Measurements from ENCODE around the gene EPHA4. TPM values are rescaled to one million over a fixed set of nuclear protein-coding genes. Genes with fewer than 3 reads are reported as not detected.

The EPHA4 gene
- 4.9 TPM for polyA plus RNA-seq
- long read RNA-seq, donor 1, partial matches to known transcripts, result 0 of 1 reads
- long read RNA-seq, donor 1, other reads (novel, unspliced or antisense), result 0 of 1 reads
- long read RNA-seq, donor 2, partial matches to known transcripts, result 0 of 2 reads
- long read RNA-seq, donor 2, other reads (novel, unspliced or antisense), result 0 of 2 reads
- long read RNA-seq, donor 3, result 0 reads
- long read RNA-seq, donor 4, partial matches to known transcripts, result 0 of 1 reads
- long read RNA-seq, donor 4, other reads (novel, unspliced or antisense), result 0 of 1 reads
- long read RNA-seq, donor 5, partial matches to known transcripts, result 0 of 2 reads
- long read RNA-seq, donor 5, other reads (novel, unspliced or antisense), result 0 of 2 reads
- long read RNA-seq, donor 6, result 0 reads
- long read RNA-seq, donor 7, partial matches to known transcripts, result 0 of 1 reads
- long read RNA-seq, donor 7, other reads (novel, unspliced or antisense), result 0 of 1 reads
- long read RNA-seq, donor 8, partial matches to known transcripts, result 0 of 2 reads
- long read RNA-seq, donor 8, other reads (novel, unspliced or antisense), result 0 of 2 reads
- long read RNA-seq, donor 9, result 0 reads
- long read RNA-seq, donor 10, partial matches to known transcripts, result 0 of 1 reads
- long read RNA-seq, donor 10, other reads (novel, unspliced or antisense), result 0 of 1 reads
- long read RNA-seq, donor 11, result 0 reads

DNA sequence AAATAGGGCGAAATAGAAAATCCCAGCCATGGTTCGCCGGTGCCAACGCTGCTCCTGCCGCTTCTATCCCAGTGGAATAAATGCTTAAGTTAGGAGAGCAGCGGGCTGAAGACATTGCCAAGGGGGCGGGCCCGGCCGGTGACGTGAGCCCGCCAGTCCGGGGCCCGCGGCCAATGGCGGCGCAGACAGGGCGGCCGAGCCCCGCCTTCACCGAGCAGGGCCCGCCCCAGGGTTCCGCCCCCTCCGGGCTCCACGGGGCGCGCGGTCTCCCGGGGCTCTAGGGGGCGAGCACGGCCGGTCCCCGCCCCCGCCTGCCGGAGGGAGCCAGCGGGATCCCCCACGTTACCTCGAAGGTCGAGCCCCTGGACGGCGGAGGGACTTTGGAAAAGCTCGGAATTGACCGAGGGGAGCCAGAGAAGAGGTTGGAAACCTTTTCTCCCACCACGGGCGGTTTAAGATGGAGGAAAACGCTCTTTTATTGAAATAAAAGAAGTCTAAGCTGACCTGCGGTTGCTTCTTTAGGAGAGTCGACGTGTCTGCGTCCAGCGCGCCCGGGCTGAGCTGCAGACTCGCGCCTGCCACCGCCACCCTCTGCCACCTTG, at the start of gene EPHA4:
TSS of gene EPHA4 (minus strand) at position 86 of the 602 bp plus-strand sequence. CDS start at position 30, 56 bp downstream.
- Histone ChIP-seq H3K27ac (ENCODE audit: low read length) (peak within 1 kb of the TSS; percentile 54), H3K4me1 (ENCODE audit: control insufficient read depth, insufficient read depth, low read length) (peaks cover 8% of the 10 kb centered on the region), H3K9me3 (ENCODE audit: control insufficient read depth, low read depth, low read length) (peaks cover 4% of the 10 kb centered on the region), H3K36me3 (ENCODE audit: control insufficient read depth, insufficient read depth, low read length) (no peaks in the 10 kb centered on the region), H3K4me3 (ENCODE audit: low read length) (peak within 1 kb of the TSS; percentile 61), H3K27me3 (ENCODE audit: control insufficient read depth, insufficient read depth, low read length) (peaks cover 48% of the 10 kb centered on the region)
- no CpG with 5 or more reads among the region's 55 CpGs for WGBS (ENCODE audit: insufficient coverage, low lambda C conversion rate)
- DNase-seq, result peak; percentile 88 to 91

DNA sequence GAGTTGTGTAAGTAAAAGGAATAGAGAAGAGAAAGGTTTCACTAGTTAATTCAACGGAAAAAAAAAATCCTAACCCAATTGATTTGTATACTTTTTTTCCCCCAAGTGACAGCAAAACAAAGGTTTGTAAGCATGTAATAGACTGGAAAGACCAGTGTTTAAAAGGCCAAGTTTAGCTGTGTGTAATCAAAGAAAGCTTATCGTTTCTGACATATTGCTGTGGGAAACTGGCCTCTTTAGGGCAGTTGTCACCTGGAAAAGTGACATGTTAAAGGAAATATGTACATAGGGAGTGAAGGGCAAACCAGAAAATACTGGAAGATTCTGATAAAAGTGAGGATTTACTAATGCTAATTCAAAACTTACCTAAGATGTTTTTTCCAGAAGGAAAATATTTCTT, 45.9 kb upstream of the EPHA4 start:
- H3K4me1 ChIP-seq (ENCODE audit: control insufficient read depth, insufficient read depth, low read length), result no peaks in the 10 kb centered on the region
- no peak overlapping the region for H3K27ac ChIP-seq (ENCODE audit: low read length)
- H3K9me3 ChIP-seq (ENCODE audit: control insufficient read depth, low read depth, low read length), result no peaks in the 10 kb centered on the region
- DNase-seq, result peak; percentile 11 to 71
- H3K4me3 ChIP-seq (ENCODE audit: low read length), result no peak overlapping the region
- no peaks in the 10 kb centered on the region for H3K27me3 ChIP-seq (ENCODE audit: control insufficient read depth, insufficient read depth, low read length)
- WGBS (ENCODE audit: insufficient coverage, low lambda C conversion rate), result no CpG with 5 or more reads among the region's 2 CpGs
- H3K36me3 ChIP-seq (ENCODE audit: control insufficient read depth, insufficient read depth, low read length), result no peaks in the 10 kb centered on the region

DNA sequence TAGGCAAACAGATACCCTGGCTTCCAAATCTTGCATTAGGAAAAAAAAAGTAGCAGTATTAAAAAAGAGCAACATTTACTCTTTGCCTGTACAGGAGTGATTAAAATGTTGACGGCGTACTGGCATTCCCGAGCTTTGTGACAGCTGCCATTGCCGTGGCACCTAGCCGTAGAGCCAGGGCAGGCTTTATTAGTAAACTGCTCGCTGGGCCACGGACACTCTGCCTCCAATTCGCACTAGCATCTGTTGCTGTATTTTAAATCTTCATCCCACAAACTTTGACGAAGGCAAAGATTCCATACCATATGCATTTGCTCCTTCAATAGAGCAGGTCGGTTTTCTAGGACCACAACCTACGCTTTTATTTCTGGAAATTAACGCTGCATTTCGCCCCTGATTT, 44.5 kb upstream of the EPHA4 start:
- no peak overlapping the region for H3K4me3 ChIP-seq (ENCODE audit: low read length)
- no peak overlapping the region for H3K27ac ChIP-seq (ENCODE audit: low read length)
- no peaks in the 10 kb centered on the region for H3K27me3 ChIP-seq (ENCODE audit: control insufficient read depth, insufficient read depth, low read length)
- WGBS (ENCODE audit: insufficient coverage, low lambda C conversion rate), result 95% methylated on average over 4 of the region's 13 CpGs
- no peaks in the 10 kb centered on the region for H3K9me3 ChIP-seq (ENCODE audit: control insufficient read depth, low read depth, low read length)
- H3K36me3 ChIP-seq (ENCODE audit: control insufficient read depth, insufficient read depth, low read length), result no peaks in the 10 kb centered on the region
- H3K4me1 ChIP-seq (ENCODE audit: control insufficient read depth, insufficient read depth, low read length), result no peaks in the 10 kb centered on the region
- DNase-seq, result no peak

DNA sequence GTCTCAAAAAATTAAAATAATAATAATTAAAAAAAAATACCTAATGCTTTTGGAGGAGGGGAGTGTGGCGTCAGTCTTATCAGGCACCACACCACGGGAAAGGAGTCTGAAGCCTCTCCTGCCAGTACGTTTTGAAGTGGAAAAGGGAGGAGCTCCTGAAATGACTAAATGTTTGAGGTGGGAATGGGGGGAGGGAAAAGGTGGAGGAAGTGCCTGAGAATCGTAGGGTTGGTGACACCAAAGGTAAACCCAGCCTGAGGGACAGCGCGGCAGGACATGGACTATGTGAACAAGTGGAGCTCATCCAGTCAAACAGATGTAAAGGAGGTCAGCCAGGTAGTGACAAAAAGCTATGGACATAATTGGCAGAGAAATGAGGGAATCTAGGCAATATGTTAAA, 42.2 kb upstream of the EPHA4 start:
- Histone ChIP-seq H3K4me1 (ENCODE audit: control insufficient read depth, insufficient read depth, low read length) (no peaks in the 10 kb centered on the region), H3K4me3 (ENCODE audit: low read length) (no peak overlapping the region), H3K27ac (ENCODE audit: low read length) (no peak overlapping the region), H3K9me3 (ENCODE audit: control insufficient read depth, low read depth, low read length) (no peaks in the 10 kb centered on the region), H3K36me3 (ENCODE audit: control insufficient read depth, insufficient read depth, low read length) (no peaks in the 10 kb centered on the region), H3K27me3 (ENCODE audit: control insufficient read depth, insufficient read depth, low read length) (no peaks in the 10 kb centered on the region)
- 29% methylated on average over 2 of the region's 6 CpGs for WGBS (ENCODE audit: insufficient coverage, low lambda C conversion rate)
- no peak for DNase-seq

DNA sequence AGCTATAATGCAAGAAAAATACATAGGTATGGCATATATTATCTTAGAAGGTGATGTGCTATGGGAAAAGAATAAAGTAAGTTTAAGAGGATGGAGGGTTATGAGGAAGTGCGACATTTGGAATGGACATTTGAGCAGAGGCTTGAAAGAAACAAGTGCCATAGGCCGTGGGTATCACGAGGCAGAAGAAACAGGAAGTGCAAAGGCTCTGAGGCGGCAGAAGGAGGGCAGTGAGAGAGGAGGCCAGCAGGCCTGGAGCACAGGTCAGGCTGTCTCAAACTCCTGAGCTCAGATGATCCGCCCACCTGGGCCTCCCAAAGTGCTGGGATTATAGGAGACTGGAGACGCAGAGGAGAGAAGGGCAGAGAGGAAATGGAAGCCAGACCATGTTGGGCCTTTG, 40.7 kb upstream of the EPHA4 start:
- Histone ChIP-seq H3K4me3 (ENCODE audit: low read length) (no peak overlapping the region), H3K4me1 (ENCODE audit: control insufficient read depth, insufficient read depth, low read length) (no peaks in the 10 kb centered on the region), H3K27me3 (ENCODE audit: control insufficient read depth, insufficient read depth, low read length) (no peaks in the 10 kb centered on the region), H3K9me3 (ENCODE audit: control insufficient read depth, low read depth, low read length) (no peaks in the 10 kb centered on the region), H3K27ac (ENCODE audit: low read length) (no peak overlapping the region), H3K36me3 (ENCODE audit: control insufficient read depth, insufficient read depth, low read length) (no peaks in the 10 kb centered on the region)
- 93% methylated on average over 3 of the region's 6 CpGs for WGBS (ENCODE audit: insufficient coverage, low lambda C conversion rate)
- no peak for DNase-seq

DNA sequence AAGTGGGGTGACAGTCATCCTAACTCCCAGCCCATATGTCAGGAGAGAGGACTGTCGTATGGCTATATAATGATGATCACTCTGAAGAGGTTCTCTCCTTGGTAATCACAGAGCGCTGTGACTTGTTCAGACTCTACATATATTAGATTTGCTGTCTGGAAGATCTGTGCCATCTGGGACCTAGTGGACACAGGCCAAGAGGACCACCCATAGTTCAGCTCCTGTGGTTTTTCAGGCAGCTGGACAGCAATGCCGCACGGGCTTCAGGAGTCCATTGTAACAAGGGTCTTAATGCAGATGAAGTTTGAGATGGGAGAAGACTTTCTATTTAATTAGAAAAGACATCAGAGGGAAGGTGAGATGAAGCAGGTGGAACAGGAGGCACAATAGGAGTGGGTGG, 40.1 kb upstream of the EPHA4 start:
- no peaks in the 10 kb centered on the region for H3K9me3 ChIP-seq (ENCODE audit: control insufficient read depth, low read depth, low read length)
- no peaks in the 10 kb centered on the region for H3K4me1 ChIP-seq (ENCODE audit: control insufficient read depth, insufficient read depth, low read length)
- no peaks in the 10 kb centered on the region for H3K36me3 ChIP-seq (ENCODE audit: control insufficient read depth, insufficient read depth, low read length)
- WGBS (ENCODE audit: insufficient coverage, low lambda C conversion rate), result no CpG with 5 or more reads among the region's 4 CpGs
- H3K27ac ChIP-seq (ENCODE audit: low read length), result no peak overlapping the region
- H3K27me3 ChIP-seq (ENCODE audit: control insufficient read depth, insufficient read depth, low read length), result no peaks in the 10 kb centered on the region
- H3K4me3 ChIP-seq (ENCODE audit: low read length), result no peak overlapping the region
- no peak for DNase-seq

DNA sequence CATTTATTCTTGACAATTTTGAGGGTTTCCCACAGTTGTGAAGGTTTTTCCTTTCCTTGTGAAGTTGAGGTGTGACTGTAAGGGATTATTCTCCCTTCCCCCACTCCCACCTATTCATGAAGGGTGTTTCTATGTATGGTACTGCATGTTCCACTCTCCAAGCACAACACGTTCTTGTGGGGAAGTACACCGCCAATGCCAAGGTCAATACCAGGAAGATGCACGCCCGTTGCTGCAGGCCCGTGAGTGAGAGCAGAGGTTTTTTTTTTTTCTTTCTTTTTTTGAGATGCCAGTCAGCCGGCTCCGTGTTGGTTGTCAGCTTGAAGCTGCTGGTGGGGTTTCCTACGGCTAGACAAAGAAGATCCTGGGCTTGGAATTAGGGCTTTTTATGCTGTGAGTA, 38.6 kb upstream of the EPHA4 start:
- Histone ChIP-seq H3K36me3 (ENCODE audit: control insufficient read depth, insufficient read depth, low read length) (no peaks in the 10 kb centered on the region), H3K9me3 (ENCODE audit: control insufficient read depth, low read depth, low read length) (no peaks in the 10 kb centered on the region), H3K4me1 (ENCODE audit: control insufficient read depth, insufficient read depth, low read length) (no peaks in the 10 kb centered on the region), H3K4me3 (ENCODE audit: low read length) (no peak overlapping the region), H3K27me3 (ENCODE audit: control insufficient read depth, insufficient read depth, low read length) (no peaks in the 10 kb centered on the region), H3K27ac (ENCODE audit: low read length) (no peak overlapping the region)
- WGBS (ENCODE audit: insufficient coverage, low lambda C conversion rate), result no CpG with 5 or more reads among the region's 8 CpGs
- DNase-seq, result no peak

DNA sequence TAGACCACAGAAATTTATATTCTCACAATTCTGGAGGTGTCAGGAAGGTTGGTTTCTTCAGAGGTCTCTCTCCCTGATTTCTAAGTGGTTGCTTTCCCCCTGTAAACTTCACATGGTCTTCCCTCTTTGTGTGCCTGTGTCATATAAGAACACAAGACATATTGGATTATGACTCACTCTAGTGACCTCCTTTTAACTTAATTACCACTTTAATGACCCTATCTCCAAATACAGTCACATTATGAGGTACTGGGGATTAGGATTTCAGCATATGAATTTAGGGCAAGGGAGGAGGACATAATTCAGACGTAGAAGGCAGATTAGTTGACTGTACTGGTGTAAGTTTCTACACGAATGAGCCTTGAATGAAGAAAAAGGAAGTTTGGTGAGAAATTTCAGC, 38.2 kb upstream of the EPHA4 start:
- H3K4me3 ChIP-seq (ENCODE audit: low read length), result no peak overlapping the region
- H3K36me3 ChIP-seq (ENCODE audit: control insufficient read depth, insufficient read depth, low read length), result no peaks in the 10 kb centered on the region
- no peaks in the 10 kb centered on the region for H3K27me3 ChIP-seq (ENCODE audit: control insufficient read depth, insufficient read depth, low read length)
- H3K9me3 ChIP-seq (ENCODE audit: control insufficient read depth, low read depth, low read length), result no peaks in the 10 kb centered on the region
- H3K4me1 ChIP-seq (ENCODE audit: control insufficient read depth, insufficient read depth, low read length), result no peaks in the 10 kb centered on the region
- no peak overlapping the region for H3K27ac ChIP-seq (ENCODE audit: low read length)
- DNase-seq, result no peak
- WGBS (ENCODE audit: insufficient coverage, low lambda C conversion rate), result no CpG with 5 or more reads among the region's 2 CpGs

DNA sequence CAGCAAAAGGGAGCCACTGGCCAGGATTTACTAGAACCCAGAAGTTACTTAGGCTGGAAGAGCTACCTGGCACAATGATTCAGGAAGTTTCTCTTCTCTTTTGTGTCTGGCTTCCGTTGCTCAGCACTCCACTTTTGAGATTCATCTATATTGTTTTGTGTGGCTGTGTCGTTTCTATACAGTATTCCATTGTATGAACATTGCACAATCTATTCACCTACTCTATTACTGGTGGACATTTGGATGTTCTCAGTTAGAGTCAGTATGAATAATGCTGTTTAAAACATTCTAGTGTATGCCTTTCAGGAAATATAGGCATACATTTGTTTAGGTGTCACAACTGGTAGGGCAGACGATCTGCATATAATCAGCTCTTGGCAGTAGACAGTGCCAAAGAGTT, 36.3 kb upstream of the EPHA4 start:
- Histone ChIP-seq H3K27me3 (ENCODE audit: control insufficient read depth, insufficient read depth, low read length) (no peaks in the 10 kb centered on the region), H3K4me3 (ENCODE audit: low read length) (no peak overlapping the region), H3K36me3 (ENCODE audit: control insufficient read depth, insufficient read depth, low read length) (no peaks in the 10 kb centered on the region), H3K27ac (ENCODE audit: low read length) (no peak overlapping the region), H3K9me3 (ENCODE audit: control insufficient read depth, low read depth, low read length) (no peaks in the 10 kb centered on the region), H3K4me1 (ENCODE audit: control insufficient read depth, insufficient read depth, low read length) (no peaks in the 10 kb centered on the region)
- DNase-seq, result no peak
- no CpG with 5 or more reads among the region's 3 CpGs for WGBS (ENCODE audit: insufficient coverage, low lambda C conversion rate)

DNA sequence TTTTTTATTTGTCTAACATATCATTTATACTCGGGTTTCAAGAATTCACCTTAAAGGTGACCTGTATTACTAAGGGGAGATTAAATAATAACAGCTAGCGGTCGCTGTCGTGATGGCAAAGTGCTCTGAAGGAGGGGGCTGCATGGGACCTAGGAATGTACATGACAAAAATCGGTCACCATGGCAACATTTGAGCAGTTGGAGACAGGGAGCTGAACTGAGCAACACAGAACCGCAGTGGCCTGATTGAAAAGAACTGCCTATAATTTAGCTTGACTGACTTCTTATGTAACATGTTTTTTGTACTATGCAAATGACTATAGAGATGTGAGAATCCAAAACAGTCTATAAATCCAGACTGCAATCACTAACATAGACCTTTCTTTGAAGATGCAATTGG, 34.3 kb upstream of the EPHA4 start:
- no peaks in the 10 kb centered on the region for H3K36me3 ChIP-seq (ENCODE audit: control insufficient read depth, insufficient read depth, low read length)
- H3K27ac ChIP-seq (ENCODE audit: low read length), result no peak overlapping the region
- 83% methylated on average over 1 of the region's 6 CpGs for WGBS (ENCODE audit: insufficient coverage, low lambda C conversion rate)
- H3K4me3 ChIP-seq (ENCODE audit: low read length), result no peak overlapping the region
- no peaks in the 10 kb centered on the region for H3K27me3 ChIP-seq (ENCODE audit: control insufficient read depth, insufficient read depth, low read length)
- H3K9me3 ChIP-seq (ENCODE audit: control insufficient read depth, low read depth, low read length), result no peaks in the 10 kb centered on the region
- DNase-seq, result no peak
- no peaks in the 10 kb centered on the region for H3K4me1 ChIP-seq (ENCODE audit: control insufficient read depth, insufficient read depth, low read length)
